HG02642 (cell line): Measurements from ENCODE around the gene CYTH2.
A peak's percentile ranks its signal among the peaks of the same experiment; 100 is the strongest.

ENCODE experiments used
- ATAC-seq: cut with Tn5 transposase; IDR thresholded peaks from one replicate; pipeline ENCODE4 v1.9.1; 2021; ENCODE audit warnings: mild to moderate bottlenecking; ENCODE audit not compliant: unreplicated experiment, poor library complexity

CYTH2 gene

DNA sequence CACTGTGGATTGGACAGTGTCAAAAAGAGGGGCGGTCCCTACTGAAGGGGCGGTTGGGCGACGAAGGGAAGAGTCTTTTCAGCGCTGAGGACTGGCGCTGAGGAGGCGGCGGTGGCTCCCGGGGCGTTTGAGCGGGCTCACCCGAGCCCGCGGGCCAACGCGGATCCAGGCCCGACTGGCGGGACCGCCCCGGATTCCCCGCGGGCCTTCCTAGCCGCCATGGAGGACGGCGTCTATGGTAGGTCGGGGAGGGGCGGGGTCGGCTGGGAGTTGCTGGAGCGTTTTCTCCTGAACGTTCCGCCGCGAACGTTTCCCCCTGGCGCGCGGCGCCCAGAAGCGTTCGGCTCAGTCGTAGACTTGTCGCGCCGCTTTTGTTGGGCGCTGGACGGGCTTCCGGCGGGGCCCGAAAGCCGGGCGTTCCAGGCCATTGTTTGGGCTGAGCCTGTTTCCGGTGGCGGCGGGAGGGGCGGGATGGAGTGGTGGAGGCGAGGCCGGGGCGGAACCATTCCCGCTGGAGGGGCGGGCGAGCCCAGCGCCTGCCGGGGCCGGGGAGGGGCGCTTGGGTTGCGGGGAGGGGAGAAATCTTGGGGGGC is at the start of gene CYTH2:
Gene CYTH2, plus strand, starts transcription at position 81 of the 593 bp plus-strand sequence. Its CDS starts 139 bp downstream, at position 220.
- ATAC-seq, result peak; percentile 29

GRCh38 chr19:48421548-48421947 is 47.6 kb upstream of the CYTH2 start:
- no peak for ATAC-seq

DNA sequence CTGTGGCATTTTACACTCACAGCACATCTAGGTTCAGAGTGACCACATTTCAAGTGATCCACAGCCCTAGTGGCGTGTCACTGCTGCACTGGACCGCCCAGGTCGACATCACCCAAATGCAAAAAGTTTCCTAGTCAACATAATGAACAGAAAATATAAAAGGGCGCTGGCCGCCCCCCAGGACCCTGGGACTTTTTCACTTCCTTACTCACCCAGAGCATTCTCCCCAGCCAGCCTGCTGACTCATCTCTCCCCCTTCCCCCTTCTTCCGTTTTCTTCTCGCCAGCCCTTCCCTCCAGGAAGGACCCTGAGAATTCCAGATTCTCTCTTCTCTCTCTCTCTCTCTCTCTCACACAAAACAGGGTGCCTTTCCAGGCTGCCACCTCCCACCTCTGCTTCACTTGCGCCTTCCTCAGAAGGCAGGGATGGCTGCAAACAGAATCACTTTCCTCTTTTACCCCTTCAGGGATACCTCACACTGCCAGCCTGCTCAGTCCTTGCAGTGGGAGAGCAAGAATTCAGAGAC is 44.4 kb upstream of the CYTH2 start:
- ATAC-seq, result no peak

DNA sequence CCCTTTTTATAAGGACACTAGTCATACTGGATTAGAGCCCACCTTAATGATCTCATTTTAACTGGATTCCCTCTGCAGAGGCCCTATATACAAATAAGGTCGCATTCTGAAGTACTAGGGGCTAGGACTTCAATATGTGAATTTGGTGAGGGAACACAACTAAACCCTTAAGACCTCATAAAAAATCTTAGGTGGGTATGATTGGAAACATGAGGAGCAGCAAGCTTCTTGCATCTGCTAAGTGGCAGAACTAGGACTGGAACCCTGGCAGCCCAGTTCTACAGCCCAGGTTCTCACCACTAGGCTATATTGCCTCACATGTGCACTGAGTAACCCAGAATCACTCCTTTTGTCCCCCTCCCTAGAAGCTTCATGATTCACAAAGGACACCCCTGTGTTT is 40.5 kb upstream of the CYTH2 start:
- ATAC-seq, result no peak

- ATAC-seq, result no peak
Measured at GRCh38 chr19:48433337-48433736, 35.8 kb upstream of the CYTH2 start.

DNA sequence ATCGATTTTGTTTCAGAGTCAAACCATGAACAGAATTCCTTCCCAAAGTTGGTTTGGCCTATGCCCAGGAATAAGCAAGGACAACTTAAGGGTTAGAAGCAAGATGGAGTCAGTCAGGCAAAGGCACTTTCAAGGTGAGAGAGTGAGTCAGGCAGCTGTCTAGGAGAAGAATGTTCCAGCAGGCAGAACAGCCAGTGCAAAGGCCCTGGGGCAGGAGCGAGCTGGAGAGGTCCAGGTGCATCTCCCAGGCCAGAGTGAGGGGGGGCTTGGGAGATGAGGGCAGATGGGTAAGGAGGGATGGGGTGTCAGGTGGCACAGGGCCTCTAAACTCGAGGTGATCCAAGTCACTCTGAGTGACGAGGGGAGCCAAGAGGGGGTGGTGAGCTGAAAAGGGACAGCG is 32.6 kb upstream of the CYTH2 start:
- no peak for ATAC-seq

GRCh38 chr19:48441360-48442050 is 27.7 kb upstream of the CYTH2 start:
- ATAC-seq, result no peak

DNA sequence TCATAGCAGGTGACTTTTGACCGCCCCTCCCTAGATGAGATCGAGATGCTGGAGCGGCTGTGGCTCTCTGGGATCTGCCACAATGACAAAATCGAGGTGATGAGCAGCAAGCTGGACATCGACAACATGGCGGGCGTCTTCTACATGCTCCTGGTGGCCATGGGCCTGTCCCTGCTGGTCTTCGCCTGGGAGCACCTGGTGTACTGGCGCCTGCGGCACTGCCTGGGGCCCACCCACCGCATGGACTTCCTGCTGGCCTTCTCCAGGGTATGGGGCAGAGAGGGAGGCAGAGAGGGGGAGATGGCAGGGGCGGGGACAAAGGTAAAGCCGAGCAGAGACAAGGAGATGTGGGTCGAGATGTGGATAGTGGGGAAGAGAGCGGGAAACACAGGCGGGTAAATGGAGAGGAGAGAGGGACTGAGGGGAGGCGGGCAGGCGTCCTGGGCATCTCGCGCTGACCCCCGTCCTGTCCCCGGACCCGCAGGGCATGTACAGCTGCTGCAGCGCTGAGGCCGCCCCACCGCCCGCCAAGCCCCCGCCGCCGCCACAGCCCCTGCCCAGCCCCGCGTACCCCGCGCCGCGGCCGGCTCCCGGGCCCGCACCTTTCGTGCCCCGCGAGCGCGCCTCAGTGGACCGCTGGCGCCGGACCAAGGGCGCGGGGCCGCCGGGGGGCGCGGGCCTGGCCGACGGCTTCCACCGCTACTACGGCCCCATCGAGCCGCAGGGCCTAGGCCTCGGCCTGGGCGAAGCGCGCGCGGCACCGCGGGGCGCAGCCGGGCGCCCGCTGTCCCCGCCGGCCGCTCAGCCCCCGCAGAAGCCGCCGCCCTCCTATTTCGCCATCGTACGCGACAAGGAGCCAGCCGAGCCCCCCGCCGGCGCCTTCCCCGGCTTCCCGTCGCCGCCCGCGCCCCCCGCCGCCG is 26.8 kb upstream of the CYTH2 start:
- ATAC-seq, result no peak

GRCh38 chr19:48443256-48443655 is 25.9 kb upstream of the CYTH2 start:
- no peak for ATAC-seq

DNA sequence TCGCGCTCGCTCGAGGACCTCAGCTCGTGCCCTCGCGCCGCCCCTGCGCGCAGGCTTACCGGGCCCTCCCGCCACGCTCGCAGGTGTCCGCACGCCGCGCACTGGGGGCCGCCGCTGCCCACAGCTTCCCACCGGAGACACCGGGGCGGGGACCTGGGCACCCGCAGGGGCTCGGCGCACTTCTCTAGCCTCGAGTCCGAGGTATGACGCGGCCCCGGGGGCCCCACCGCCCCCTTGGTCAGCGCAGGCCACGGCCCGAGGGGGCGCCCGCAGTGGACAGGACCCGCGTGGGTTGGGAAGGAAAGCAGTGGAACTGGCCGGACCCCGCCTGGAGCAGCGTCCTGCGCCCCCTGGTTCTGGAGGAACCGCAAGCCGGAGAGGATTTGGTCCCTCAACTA is 25.4 kb upstream of the CYTH2 start:
- ATAC-seq, result no peak

- no peak for ATAC-seq
Measured at GRCh38 chr19:48444129-48444935, 24.8 kb upstream of the CYTH2 start.

GRCh38 chr19:48444936-48445200 is 24.3 kb upstream of the CYTH2 start:
- no peak for ATAC-seq

- ATAC-seq, result peak; percentile 20
Measured at GRCh38 chr19:48445256-48445605, 23.9 kb upstream of the CYTH2 start.

- peak; percentile 82 for ATAC-seq
Measured at GRCh38 chr19:48445606-48446481, 23.3 kb upstream of the CYTH2 start, which contains the start of gene GRWD1. Gene GRWD1, plus strand, starts transcription at chr19:48445983. Its CDS starts 23 bp downstream, at chr19:48446006.

- ATAC-seq, result no peak
Measured at GRCh38 chr19:48446579-48446978, 22.6 kb upstream of the CYTH2 start.

- ATAC-seq, result no peak
Measured at GRCh38 chr19:48448563-48448962, 20.6 kb upstream of the CYTH2 start.

- no peak for ATAC-seq
Measured at GRCh38 chr19:48450441-48450840, 18.7 kb upstream of the CYTH2 start.

DNA sequence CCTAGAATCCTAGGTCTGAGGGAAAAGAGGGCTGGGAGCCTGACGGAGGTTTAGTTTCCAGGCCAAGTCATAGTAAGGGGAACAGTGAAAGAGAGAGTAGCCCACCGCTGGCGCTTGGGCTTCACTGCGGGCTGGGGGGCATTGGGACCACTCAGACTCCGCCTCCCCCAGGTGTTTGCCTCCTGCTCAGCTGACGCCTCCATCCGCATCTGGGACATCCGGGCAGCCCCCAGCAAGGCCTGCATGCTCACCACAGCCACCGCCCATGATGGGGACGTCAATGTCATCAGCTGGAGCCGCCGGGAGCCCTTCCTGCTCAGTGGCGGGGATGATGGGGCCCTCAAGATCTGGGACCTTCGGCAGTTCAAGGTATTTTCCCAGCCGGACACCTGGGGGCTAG is 18.3 kb upstream of the CYTH2 start:
- no peak for ATAC-seq

GRCh38 chr19:48451624-48452023 is 17.5 kb upstream of the CYTH2 start:
- no peak for ATAC-seq
